ENCODE measurements around the gene GTF2IRD2.
"Not testable (repeated sequence)": the region's sequence is repeated elsewhere in the genome, so short reads cannot be mapped to it uniquely, and the experiment has no call there.

Gene GTF2IRD2

DNA sequence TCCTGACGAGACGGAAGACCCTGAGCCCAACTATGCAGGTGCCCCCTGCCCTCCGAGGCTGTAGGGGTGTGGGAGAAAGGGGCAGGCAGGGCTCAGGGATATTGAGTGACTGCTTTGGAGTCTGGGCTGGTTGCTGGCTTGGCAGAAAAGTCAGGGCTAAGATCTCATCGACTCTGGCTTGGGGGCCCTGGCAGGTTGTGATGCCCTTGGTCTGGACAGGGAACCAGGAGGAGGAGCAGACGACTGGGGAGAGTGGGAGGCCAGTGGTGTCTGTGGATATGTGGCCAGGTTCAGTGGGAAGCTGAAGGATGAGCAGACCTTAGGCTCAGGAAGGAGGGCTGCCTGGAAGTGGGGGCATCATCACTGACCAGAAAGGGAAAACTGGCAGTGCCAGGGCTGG lies 67.8 kb downstream of the GTF2IRD2 start:
- not testable (repeated sequence) for DNase-seq

DNA sequence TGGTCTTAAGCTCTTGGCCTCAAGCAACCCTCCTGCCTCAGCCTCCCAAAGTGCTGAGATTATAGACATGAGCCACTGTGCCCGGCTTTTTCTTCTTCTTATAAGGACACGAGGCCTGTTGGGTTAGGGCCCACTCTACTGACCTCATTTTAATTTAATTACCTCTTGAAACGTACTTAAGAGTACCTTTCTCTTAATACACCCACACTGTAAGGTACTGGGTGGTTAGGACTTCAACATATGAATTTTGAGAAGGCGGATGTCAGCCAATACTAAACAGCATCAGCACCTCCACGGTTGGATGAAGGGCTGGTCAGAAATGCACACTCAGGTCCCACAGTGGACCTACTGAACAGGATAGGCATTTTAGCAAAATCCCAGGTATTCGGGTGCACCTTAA lies 69.7 kb downstream of the GTF2IRD2 start:
- not testable (repeated sequence) for DNase-seq

DNA sequence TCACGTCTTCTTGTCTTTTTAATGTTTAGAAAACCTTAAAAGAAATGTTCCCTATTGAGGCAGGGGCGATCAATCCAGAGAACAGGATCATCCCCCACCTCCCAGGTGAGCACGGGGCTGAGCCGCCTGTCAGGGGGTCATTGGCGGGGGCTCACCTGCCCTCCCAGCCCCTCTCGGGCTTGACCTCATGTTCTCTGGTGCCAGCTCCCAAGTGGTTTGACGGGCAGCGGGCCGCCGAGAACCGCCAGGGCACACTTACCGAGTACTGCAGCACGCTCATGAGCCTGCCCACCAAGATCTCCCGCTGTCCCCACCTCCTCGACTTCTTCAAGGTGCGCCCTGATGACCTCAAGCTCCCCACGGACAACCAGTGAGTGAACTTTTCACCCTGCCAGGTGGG lies 72.4 kb downstream of the GTF2IRD2 start:
- not testable (repeated sequence) for DNase-seq

DNA sequence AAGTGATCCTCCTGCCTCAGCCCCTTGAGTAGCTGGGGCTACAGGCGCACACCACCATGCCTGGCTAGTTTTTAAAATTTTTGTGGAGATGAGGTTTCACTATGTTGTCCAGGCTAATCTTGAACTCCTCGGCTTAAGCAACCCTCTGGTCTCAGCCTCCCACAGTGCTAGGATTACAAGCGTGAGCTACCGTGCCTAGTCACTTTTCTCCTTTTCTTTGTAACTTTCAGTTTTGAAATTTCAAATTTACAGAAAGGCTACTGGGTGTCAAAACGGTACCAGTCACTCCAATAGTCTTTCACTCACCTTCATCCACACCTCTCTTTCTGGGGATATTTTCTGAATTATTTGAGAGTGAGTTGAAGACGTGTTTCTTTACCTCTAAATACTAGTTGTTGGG lies 76.3 kb downstream of the GTF2IRD2 start:
- not testable (repeated sequence) for DNase-seq

DNA sequence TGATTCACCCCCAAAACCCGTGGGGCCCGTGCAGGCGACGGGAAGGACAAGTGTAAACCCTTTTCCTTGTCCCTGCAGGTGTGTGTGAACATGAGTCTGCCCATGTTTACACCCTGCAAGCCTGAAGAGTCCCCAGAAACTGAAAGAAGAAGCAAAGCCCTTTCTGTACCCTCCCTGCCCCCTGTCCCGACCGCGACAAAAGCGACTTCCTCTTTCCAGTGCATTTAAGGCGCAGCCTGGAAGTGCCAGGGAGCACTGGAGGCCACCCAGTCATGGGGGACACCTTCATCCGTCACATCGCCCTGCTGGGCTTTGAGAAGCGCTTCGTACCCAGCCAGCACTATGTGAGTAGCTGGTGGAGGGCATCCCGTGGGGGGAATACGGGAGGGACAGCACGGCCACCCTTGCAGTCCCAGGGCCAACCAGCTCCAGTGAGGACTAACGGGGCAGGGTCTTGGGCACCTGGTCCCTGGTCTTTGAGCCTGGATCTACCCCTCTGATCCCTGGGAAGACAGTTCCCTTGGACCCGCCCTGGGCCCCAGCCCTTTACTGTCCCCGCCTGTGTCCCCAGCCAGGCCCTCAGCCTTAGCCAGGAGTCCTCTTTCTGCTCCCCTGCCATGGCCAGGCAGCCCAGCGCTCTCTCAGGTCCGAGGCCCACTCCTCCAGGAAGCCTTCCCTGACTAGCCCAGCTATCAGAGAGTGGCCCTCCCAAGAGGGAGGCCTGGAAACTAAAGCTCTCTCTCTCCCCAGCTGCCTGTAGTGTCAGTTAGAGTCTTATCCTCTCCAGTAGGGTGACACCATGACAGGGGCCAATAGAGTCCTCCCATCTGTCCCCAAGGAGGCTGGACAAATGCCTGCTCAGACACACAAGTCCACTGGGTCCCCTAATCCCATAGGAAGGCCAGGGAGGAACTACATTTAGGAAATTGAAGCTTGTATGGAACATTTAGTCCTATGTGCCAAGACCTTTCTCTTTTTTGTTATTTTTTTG lies 77.3 kb downstream of the GTF2IRD2 start, which contains the start of gene NCF1:
Gene NCF1, plus strand, starts transcription at position 252 of the 991 bp plus-strand sequence. Its CDS starts 21 bp downstream, at position 273.
- DNase-seq, result not testable (repeated sequence)

DNA sequence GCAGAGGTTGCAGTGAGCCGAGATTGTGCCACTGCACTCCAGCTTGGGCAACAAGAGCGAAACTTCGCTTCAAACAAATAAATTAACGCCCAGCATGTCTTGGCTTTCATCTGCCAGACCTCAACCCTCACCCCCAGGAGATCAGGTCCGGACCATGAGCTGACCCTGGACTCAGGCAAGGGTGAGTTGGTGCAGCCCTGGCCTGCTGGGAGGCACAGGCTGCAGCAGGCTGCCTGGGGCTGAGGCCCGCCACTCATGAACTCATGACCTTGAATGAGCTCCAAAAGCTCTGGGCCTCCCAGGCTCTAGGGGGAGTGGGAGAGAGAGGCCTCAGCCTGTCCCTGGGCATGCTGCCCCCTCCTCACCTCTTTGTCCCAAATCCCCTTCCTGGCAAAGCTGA lies 79.3 kb downstream of the GTF2IRD2 start:
- not testable (repeated sequence) for DNase-seq

DNA sequence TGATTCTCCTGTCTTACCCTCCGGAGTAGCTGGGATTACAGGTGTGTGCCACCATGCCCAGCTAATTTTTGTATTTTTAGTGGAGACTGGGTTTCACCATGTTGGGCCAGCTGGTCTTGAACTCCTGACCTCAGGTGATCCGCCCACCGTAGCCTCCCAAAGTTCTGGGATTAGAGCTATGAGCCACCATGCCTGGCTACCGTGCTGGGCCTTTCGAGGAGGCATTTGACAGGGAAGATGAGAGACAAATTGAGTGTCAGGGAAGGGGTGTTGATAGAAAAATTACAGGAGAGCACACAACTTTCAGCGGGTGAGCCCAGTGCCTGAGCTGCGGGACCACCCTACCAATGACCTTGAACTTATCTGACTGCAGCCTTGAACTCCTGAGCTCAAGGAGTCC lies 81.3 kb downstream of the GTF2IRD2 start:
- not testable (repeated sequence) for DNase-seq

DNA sequence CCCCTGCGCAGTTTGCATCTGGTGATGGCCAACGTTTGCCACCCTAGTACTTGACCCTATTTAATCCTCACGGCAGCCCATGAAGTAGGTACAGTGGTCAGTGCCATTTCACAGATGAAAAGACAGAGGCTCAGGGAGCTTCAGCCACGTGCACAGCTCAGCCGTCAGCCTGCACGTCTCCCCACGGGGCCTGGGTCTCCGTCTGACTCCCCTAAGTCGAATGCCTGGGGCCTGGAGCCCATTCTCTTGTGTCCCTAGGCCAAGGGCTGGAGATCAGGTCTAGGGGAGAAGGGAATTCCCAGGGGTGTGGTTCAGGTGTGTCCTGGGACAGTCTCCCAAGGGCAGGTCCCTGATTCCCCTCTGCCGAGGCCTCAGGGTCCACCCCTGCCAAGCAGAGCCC lies 84.4 kb downstream of the GTF2IRD2 start:
- not testable (repeated sequence) for DNase-seq

DNA sequence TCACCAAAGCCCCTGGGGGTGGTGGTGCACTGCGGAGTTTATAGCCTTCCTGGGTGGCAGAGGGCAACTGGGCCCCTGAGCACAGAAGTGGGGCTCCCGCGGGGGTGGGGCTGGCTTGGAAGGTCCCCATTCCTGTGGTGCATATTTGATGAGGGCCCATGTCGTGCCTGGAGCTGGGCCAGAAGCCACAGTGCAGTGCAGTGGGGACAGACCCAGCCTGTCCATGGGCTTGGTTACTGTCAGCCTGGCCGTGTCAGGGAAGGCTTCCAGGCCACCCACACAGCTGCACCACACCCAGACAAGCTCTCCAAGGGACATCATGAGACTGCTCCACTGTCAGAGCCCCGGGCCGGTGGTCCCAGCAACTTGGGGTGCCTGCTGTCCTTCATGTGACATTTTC lies 84.9 kb downstream of the GTF2IRD2 start:
- not testable (repeated sequence) for DNase-seq

DNA sequence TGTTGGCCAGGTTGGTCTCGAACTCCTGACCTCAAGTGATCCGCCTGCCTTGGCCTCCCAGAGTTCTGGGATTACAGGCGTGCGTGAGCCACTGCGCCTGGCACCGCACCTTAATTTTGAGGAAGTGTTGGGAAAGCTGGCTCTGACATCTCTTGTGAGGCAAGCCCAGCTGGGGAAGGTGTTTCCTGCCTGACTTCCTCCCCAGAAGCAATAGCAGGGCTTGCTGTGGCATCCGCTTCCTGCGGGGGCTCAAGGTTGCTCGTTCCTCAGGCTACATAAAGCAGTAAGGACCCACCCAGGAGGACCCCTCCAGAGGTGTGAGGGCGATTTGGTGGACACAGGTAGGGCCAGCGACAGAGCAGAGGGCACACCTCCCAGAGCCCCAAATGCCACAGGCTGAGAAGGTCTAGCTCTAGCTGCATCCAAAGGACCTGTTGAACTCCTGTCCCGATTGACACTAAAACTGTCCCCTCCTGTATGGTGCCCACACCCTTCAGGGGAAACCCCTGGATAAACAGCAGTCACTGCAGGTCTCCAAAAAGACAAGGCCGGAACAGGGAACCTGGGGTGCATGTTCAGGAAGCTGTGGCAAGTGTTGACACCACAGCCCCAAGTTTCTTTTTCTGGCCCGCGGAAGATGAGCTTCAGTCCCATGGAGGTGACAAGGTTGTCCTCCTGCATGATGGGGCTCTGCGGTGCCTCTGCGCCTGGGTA lies 86.0 kb downstream of the GTF2IRD2 start:
- not testable (repeated sequence) for DNase-seq

DNA sequence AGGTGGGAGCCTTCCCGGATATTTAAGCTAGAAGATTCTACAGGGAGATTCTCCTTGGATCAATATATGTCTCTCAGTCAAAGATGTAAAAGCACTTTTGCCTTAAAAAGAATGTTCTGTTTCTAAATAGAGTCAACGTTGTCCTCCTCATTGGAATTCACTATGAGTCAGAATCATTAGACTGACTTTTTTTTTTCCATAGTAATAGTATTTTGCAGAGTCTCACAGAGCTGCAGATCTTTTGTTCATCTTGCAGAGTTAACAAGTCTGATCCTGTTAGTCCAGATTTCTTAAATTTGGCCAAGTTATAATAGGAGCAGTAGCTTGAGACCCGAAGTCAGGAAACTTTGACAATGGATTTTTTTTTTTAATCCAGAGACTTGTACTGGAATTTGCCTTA lies 92.4 kb downstream of the GTF2IRD2 start:
- not testable (repeated sequence) for DNase-seq

DNA sequence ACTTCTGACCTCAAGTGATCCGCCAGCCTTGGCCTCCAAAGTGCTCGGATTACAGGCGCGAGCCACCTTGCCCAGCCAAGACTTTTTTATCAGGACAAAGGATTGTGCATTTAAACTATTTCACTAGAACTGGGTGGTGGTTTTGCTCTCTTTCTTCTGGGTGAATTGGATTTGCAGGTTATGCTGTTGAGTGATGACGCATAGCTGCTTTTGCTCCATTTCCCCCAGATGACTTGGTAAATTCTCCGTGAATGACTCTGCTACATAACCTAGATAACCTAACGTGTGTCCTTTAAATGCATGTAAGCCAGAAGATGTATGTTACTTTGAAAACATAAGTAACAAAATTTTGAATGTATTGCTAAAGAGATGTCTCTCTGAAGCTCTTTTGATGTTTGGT lies 93.1 kb downstream of the GTF2IRD2 start:
- not testable (repeated sequence) for DNase-seq

DNA sequence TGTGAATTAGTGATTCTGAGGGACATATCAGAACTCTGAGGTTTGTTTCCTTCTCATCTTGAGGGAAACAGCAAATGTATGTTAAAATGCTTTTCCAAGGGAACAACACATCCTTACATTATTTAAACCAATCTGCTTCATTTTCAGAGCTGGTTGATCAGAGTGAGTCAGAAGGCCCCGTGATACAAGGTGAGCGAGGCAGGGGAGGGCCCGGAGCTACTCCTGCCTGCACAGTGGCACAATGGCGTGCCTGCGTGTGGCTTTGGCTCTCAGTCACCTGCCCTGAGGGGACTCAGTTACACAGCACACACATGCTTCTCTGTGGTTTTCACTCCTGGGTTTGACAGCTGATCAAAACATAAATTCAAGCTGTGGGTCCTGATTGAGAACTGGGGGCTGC lies 94.7 kb downstream of the GTF2IRD2 start:
- DNase-seq, result not testable (repeated sequence)

DNA sequence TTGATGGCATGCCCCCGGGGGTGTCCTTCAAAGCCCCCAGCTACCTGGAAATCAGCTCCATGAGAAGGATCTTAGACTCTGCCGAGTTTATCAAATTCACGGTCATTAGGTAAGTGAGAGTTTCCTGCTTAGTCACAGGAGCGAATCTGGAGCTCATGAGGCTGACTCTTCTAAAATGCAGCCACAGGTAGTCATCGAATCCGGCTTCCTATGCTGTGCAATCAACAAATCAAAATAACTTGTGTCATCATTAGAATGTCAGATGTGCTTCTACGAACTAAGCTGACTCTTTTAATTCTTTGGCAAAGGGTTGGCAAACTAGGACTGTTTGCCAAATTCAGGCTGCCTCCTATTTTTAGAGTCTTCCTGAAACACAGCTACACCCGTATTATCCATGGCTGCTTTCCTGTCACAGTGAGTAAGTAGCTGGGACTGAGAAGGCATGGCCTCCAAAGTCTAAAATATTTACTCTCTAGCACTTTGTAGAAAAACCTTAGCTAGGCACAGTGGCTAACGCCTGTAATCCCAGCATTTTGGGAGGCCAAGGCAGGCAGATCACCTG lies 97.4 kb downstream of the GTF2IRD2 start:
- DNase-seq, result not testable (repeated sequence)

Data from NCI-H2171 treated with DMSO at 0.1 percent for 48 hours (cell line).